Hepatocyte (in vitro differentiated cells): Measurements from ENCODE around the gene KCNQ1.

Source experiments
- EZH2 ChIP-seq: fragments of 200-600 bp; sonication (generic); IDR thresholded peaks from 2 replicates; pipeline ENCODE4 v1.6.1; 2016; ENCODE audit warnings: antibody characterized with exemption, mild to moderate bottlenecking, borderline replicate concordance
- EZH2phosphoT487 ChIP-seq: fragments of 200-600 bp; sonication (generic); IDR thresholded peaks from one replicate; pipeline ENCODE4 v1.6.1; 2018; ENCODE audit warnings: antibody characterized with exemption, mild to moderate bottlenecking, low read depth, moderate library complexity; ENCODE audit not compliant: unreplicated experiment, severe bottlenecking
- TF ChIP-seq, protein P1 (sequence below): fragments of 200-600 bp; sonication (generic); IDR thresholded peaks from 2 replicates; pipeline ENCODE4 v1.5.1; 2016; ENCODE audit warnings: antibody characterized with exemption, mild to moderate bottlenecking; ENCODE audit not compliant: poor library complexity

DNA sequence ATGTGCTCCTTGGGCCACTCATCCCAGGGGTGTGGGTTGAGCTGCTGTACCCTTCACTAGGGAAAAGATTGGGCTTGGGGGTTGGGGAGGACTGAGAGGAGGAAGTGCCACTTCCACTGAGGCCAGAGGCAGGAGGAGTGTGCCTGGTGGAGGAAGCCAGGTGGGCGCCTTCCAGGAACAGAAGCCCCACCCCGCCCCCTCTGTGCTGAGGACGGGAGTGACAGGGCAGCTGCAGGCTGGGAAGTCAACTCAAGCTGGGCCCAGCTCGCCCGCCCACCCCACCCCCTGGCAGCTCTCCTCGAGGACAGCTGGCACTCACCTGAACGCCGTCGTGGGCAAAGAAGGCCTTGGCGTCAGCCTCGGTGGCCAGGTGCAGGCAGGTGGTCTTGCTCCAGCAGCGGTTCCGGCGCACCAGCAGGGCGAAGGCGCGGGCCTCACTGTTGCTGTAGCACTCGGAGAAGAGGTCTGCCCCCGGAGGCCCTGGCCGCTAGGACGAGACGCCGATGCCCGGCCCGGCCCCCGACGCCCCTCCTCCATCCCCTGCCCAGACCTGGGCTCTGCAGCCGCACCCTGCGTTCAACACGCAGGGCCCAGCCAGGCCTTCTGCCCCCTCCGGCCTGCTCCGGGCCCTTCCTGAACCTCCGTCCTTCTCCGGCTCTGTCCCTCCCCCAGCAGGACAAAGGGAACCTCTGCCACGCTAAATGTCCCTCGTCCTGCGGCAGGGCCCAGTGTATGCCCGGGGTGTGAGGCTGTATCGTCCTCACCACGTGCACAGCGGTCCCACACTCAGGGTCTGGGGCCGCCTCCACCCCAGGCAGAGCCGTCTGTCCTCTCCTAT lies 30.8 kb upstream of the KCNQ1 start:
- TF ChIP-seq, protein P1, sequence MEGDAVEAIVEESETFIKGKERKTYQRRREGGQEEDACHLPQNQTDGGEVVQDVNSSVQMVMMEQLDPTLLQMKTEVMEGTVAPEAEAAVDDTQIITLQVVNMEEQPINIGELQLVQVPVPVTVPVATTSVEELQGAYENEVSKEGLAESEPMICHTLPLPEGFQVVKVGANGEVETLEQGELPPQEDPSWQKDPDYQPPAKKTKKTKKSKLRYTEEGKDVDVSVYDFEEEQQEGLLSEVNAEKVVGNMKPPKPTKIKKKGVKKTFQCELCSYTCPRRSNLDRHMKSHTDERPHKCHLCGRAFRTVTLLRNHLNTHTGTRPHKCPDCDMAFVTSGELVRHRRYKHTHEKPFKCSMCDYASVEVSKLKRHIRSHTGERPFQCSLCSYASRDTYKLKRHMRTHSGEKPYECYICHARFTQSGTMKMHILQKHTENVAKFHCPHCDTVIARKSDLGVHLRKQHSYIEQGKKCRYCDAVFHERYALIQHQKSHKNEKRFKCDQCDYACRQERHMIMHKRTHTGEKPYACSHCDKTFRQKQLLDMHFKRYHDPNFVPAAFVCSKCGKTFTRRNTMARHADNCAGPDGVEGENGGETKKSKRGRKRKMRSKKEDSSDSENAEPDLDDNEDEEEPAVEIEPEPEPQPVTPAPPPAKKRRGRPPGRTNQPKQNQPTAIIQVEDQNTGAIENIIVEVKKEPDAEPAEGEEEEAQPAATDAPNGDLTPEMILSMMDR, result no peak
- no peak for TF ChIP-seq EZH2
- no peak for TF ChIP-seq EZH2phosphoT487
